Caco-2 (cell line): ENCODE results near the gene NDEL1. TPM values are rescaled to one million over a fixed set of nuclear protein-coding genes. Genes with fewer than 3 reads are reported as not detected.

Source experiments
- BruUV-seq: library from RNA; stranded (reverse); fragments of 400-500 nt; replicated peaks from 2 replicates; lab custom pipeline; 2021; lab: Mats Ljungman, UMichigan
- CTCF ChIA-PET: fragments of 300-600 bp; sonication (Branson Sonifier 250); formaldehyde crosslinking; loops from one replicate; lab custom pipeline; 2022; ENCODE audit warnings: antibody characterized with exemption; lab: Charles Lee
- POLR2A ChIA-PET: fragments of 300-600 bp; sonication (Branson Sonifier 250); formaldehyde crosslinking; loops from one replicate; lab custom pipeline; 2022; ENCODE audit warnings: antibody characterized with exemption; lab: Charles Lee
- DNase-seq, 2 experiments: peaks; one replicate each; pipeline versions ENCODE4 v3.0.0 to v3.0.0-alpha.2; 2020 to 2022
- H3K27me3 ChIP-seq: replicated peaks from 2 replicates; pipeline ENCODE4 v1.6.0; 2011; ENCODE audit warnings: low read length; ENCODE audit not compliant: control insufficient read depth, insufficient read depth
- H3K36me3 ChIP-seq: 2 replicates; pipeline ENCODE4 v1.5.1; 2011; ENCODE audit warnings: low read length; ENCODE audit not compliant: control insufficient read depth, insufficient read depth
- H3K4me1 ChIP-seq: fragments of 250-450 bp; sonication (Bioruptor Pico); 2 replicates; pipeline ENCODE4 v1.5.1; 2020; ENCODE audit warnings: mild to moderate bottlenecking
- H3K4me3 ChIP-seq: 2 replicates; pipeline ENCODE4 v1.5.1; 2011; ENCODE audit warnings: low read depth, mild to moderate bottlenecking, control low read depth, low read length
- H3K9me3 ChIP-seq: fragments of 250-450 bp; sonication (Bioruptor Pico); 2 replicates; pipeline ENCODE4 v1.5.1; 2020; ENCODE audit warnings: mild to moderate bottlenecking, moderate library complexity
- H3K27ac Mint-ChIP-seq: one replicate; pipeline ENCODE4 v1.8.0; 2022; ENCODE audit warnings: mixed read lengths; ENCODE audit not compliant: unreplicated experiment
- H3K27me3 Mint-ChIP-seq: one replicate; pipeline ENCODE4 v1.8.0; 2022; ENCODE audit warnings: mixed read lengths; ENCODE audit not compliant: insufficient read depth, unreplicated experiment
- H3K36me3 Mint-ChIP-seq: one replicate; pipeline ENCODE4 v1.8.0; 2022; ENCODE audit warnings: mild to moderate bottlenecking, mixed read lengths; ENCODE audit not compliant: insufficient read depth, unreplicated experiment
- H3K4me1 Mint-ChIP-seq: one replicate; pipeline ENCODE4 v1.8.0; 2022; ENCODE audit warnings: low read depth, mixed read lengths; ENCODE audit not compliant: unreplicated experiment
- H3K4me3 Mint-ChIP-seq: one replicate; pipeline ENCODE4 v1.8.0; 2022; ENCODE audit warnings: mild to moderate bottlenecking, moderate library complexity, mixed read lengths; ENCODE audit not compliant: unreplicated experiment
- H3K9me3 Mint-ChIP-seq: one replicate; pipeline ENCODE4 v1.8.0; 2022; ENCODE audit warnings: mixed read lengths; ENCODE audit not compliant: unreplicated experiment
- CTCF ChIP-seq, 2 experiments: fragments of 200-600 bp in 1 of 2; IDR thresholded peaks; 1 replicate in 1 of 2; 2 replicates in 1 of 2; pipeline versions ENCODE4 v1.5.1 to v1.8.0; 2011 to 2022; ENCODE audit warnings: antibody characterized with exemption in 1 of 2, control low read depth in 1 of 2, inconsistent platforms in 1 of 2, low read depth in 1 of 2, low read length in 1 of 2, mild to moderate bottlenecking in 1 of 2, moderate library complexity in 1 of 2; ENCODE audit not compliant: insufficient read depth in 1 of 2, severe bottlenecking in 1 of 2, unreplicated experiment in 1 of 2
- intact Hi-C: fragments of 100-400 bp; cut with micrococcal nuclease; formaldehyde crosslinking; loops from one replicate; pipeline ENCODE4 v1.10.0; 2022; ENCODE audit not compliant: unreplicated experiment
- total RNA-seq: library from RNA; stranded (reverse); gene quantifications from 2 replicates; pipeline ENCODE4 v1.2.3, GENCODE V29; 2022

Gene NDEL1
- total RNA-seq, 1 experiment from 2014 or later, result 32.2 TPM

GRCh38 chr17:8499614-8500013, 63.9 kb downstream of the NDEL1 start:
- intact Hi-C loops, result no loop called here
- Mint-ChIP-seq H3K4me1 (no peaks in the 10 kb centered on the region), H3K27ac (no peak overlapping the region), H3K27me3 (no peaks in the 10 kb centered on the region), H3K9me3 (no peaks in the 10 kb centered on the region), H3K36me3 (peaks cover 43% of the 10 kb centered on the region), H3K4me3 (no peak overlapping the region)
- TF ChIP-seq CTCF (IDR thresholded peaks at IDR 0.05; ENCODE audit: insufficient read depth in 1 of 2, low read depth in 1 of 2, low read length in 1 of 2, severe bottlenecking in 1 of 2, unreplicated experiment in 1 of 2), result no peak
- Histone ChIP-seq H3K4me3 (no peak overlapping the region), H3K9me3 (no peaks in the 10 kb centered on the region), H3K36me3 (no peaks in the 10 kb centered on the region), H3K27me3 (no peaks in the 10 kb centered on the region), H3K4me1 (no peaks in the 10 kb centered on the region)
- no TSS peak for BruUV-seq
- ChIA-PET POLR2A (no interaction called here), CTCF (no interaction called here)
- no peak for DNase-seq

GRCh38 chr17:8500609-8501008, 64.9 kb downstream of the NDEL1 start:
- H3K36me3 Mint-ChIP-seq, result peaks cover 41% of the 10 kb centered on the region
- Histone ChIP-seq H3K4me3 (no peak overlapping the region), H3K9me3 (no peaks in the 10 kb centered on the region), H3K36me3 (no peaks in the 10 kb centered on the region), H3K4me1 (no peaks in the 10 kb centered on the region), H3K27me3 (no peaks in the 10 kb centered on the region)
- TF ChIP-seq CTCF (IDR thresholded peaks at IDR 0.05; ENCODE audit: insufficient read depth in 1 of 2, low read depth in 1 of 2, low read length in 1 of 2, severe bottlenecking in 1 of 2, unreplicated experiment in 1 of 2), result no peak
- no TSS peak for BruUV-seq
- intact Hi-C loops, result no loop called here
- ChIA-PET POLR2A (no interaction called here), CTCF (no interaction called here)
- no peak for DNase-seq
- H3K4me3 Mint-ChIP-seq, result no peak overlapping the region
- no peaks in the 10 kb centered on the region for H3K27me3 Mint-ChIP-seq
- H3K27ac Mint-ChIP-seq, result no peak overlapping the region
- H3K4me1 Mint-ChIP-seq, result no peaks in the 10 kb centered on the region
- no peaks in the 10 kb centered on the region for H3K9me3 Mint-ChIP-seq

- no peak overlapping the region for H3K27ac Mint-ChIP-seq
- H3K4me3 ChIP-seq, result no peak overlapping the region
Observed at GRCh38 chr17:8502126-8502525, 66.4 kb downstream of the NDEL1 start.

More at GRCh38 chr17:8502126-8502525, 66.4 kb downstream of the NDEL1 start:
- no peak overlapping the region for H3K4me3 Mint-ChIP-seq
- H3K9me3 Mint-ChIP-seq, result no peaks in the 10 kb centered on the region
- H3K27me3 Mint-ChIP-seq, result no peaks in the 10 kb centered on the region
- no peaks in the 10 kb centered on the region for H3K27me3 ChIP-seq
- BruUV-seq, result no TSS peak
- H3K4me1 ChIP-seq, result no peaks in the 10 kb centered on the region
- H3K36me3 Mint-ChIP-seq, result peaks cover 46% of the 10 kb centered on the region
- no peaks in the 10 kb centered on the region for H3K4me1 Mint-ChIP-seq
- ChIA-PET CTCF (interaction anchor here (0.5 to 0.6 kb wide), 2 partner anchors 61 to 254 kb away, joined by 3 to 4 read pairs; partner anchors contain the start of gene CTC1), POLR2A (no interaction called here)
- intact Hi-C loops, result no loop called here
- TF ChIP-seq CTCF (IDR thresholded peaks at IDR 0.05; ENCODE audit: insufficient read depth in 1 of 2, low read depth in 1 of 2, low read length in 1 of 2, severe bottlenecking in 1 of 2, unreplicated experiment in 1 of 2), result no peak
- H3K36me3 ChIP-seq, result no peaks in the 10 kb centered on the region
- DNase-seq, result no peak
- H3K9me3 ChIP-seq, result no peaks in the 10 kb centered on the region
